OCI-LY7 (cell line): ENCODE measurements around the gene RTKN. TPM values are rescaled to one million over a fixed set of nuclear protein-coding genes. Genes with fewer than 3 reads are reported as not detected.
A peak's percentile ranks its signal among the peaks of the same experiment; 100 is the strongest.

Experiments used
- BruUV-seq: library from RNA; stranded (reverse); fragments of 400-500 nt; replicated peaks from 2 replicates; lab custom pipeline; 2021; lab: Mats Ljungman, UMichigan
- CTCF ChIA-PET: fragments of 300-600 bp; sonication (Branson Sonifier 250); formaldehyde crosslinking; loops from one replicate; lab custom pipeline; 2022; ENCODE audit warnings: antibody characterized with exemption; ENCODE audit not compliant: unreplicated experiment; lab: Charles Lee
- POLR2A ChIA-PET: fragments of 300-600 bp; sonication (Branson Sonifier 250); formaldehyde crosslinking; loops from one replicate; lab custom pipeline; 2022; ENCODE audit warnings: antibody characterized with exemption; lab: Charles Lee
- DNase-seq: peaks from one replicate; pipeline ENCODE4 v3.0.0-alpha.2; 2015; ENCODE audit warnings: low spot score
- H2AFZ ChIP-seq: fragments of 200-600 bp; sonication (generic), shearing (Covaris generic); 2 replicates; pipeline ENCODE4 v1.6.1; 2014; ENCODE audit warnings: mild to moderate bottlenecking, antibody characterized with exemption, low read length, moderate library complexity
- H3K27ac ChIP-seq: fragments of 200-600 bp; sonication (generic); 2 replicates; pipeline ENCODE4 v1.5.1; 2014; ENCODE audit warnings: mixed run types, low read depth, mild to moderate bottlenecking, moderate library complexity, low read length, inconsistent platforms; ENCODE audit not compliant: poor library complexity, severe bottlenecking
- H3K36me3 ChIP-seq: fragments of 200-600 bp; sonication (generic); 2 replicates; pipeline ENCODE4 v1.6.1; 2014; ENCODE audit warnings: mild to moderate bottlenecking, antibody characterized with exemption, low read length, moderate library complexity, mixed read lengths; ENCODE audit not compliant: insufficient read depth
- H3K4me1 ChIP-seq: fragments of 200-600 bp; sonication (generic); 2 replicates; pipeline ENCODE4 v1.5.1; 2014; ENCODE audit warnings: mild to moderate bottlenecking, low read length; ENCODE audit not compliant: insufficient read depth, poor library complexity, severe bottlenecking
- H3K4me2 ChIP-seq: fragments of 200-600 bp; sonication (generic); 2 replicates; pipeline ENCODE4 v1.6.1; 2014; ENCODE audit warnings: mild to moderate bottlenecking, low read length
- H3K4me3 ChIP-seq: fragments of 200-600 bp; sonication (generic); 2 replicates; pipeline ENCODE4 v1.5.1; 2014; ENCODE audit warnings: mild to moderate bottlenecking, low read depth, low read length; ENCODE audit not compliant: poor library complexity, severe bottlenecking
- H3K79me2 ChIP-seq: fragments of 200-600 bp; sonication (generic); 2 replicates; pipeline ENCODE4 v1.6.1; 2016; ENCODE audit warnings: low read depth, mild to moderate bottlenecking, low read length, moderate library complexity, mixed read lengths; ENCODE audit not compliant: insufficient read depth
- H3K9me2 ChIP-seq: fragments of 200-600 bp; sonication (generic); 2 replicates; pipeline ENCODE4 v1.6.1; 2016; ENCODE audit warnings: mild to moderate bottlenecking, low read length, mixed read lengths; ENCODE audit not compliant: insufficient read depth
- H3K9me3 ChIP-seq: fragments of 200-600 bp; sonication (generic); 2 replicates; pipeline ENCODE4 v1.6.1; 2014; ENCODE audit warnings: mild to moderate bottlenecking, mixed run types, low read length, mixed read lengths
- H4K20me1 ChIP-seq: fragments of 200-600 bp; sonication (generic); 2 replicates; pipeline ENCODE4 v1.6.1; 2014; ENCODE audit warnings: mild to moderate bottlenecking, antibody characterized with exemption, low read length, moderate library complexity, mixed read lengths; ENCODE audit not compliant: insufficient read depth
- CTCF ChIP-seq: fragments of 200-600 bp; sonication (generic); conservative IDR thresholded peaks from 2 replicates; pipeline ENCODE4 v1.5.1; 2014; ENCODE audit warnings: mild to moderate bottlenecking, antibody characterized with exemption, low read length, moderate library complexity, mixed read lengths
- EZH2phosphoT487 ChIP-seq: fragments of 200-600 bp; sonication (generic); IDR thresholded peaks from 2 replicates; pipeline ENCODE4 v1.6.1; 2018; ENCODE audit warnings: low read depth, borderline replicate concordance, mild to moderate bottlenecking, mixed run types, antibody characterized with exemption, low read length, moderate library complexity, mixed read lengths
- intact Hi-C: fragments of 100-400 bp; cut with micrococcal nuclease; formaldehyde crosslinking; loops from one replicate; pipeline ENCODE4 v1.10.0; 2022; ENCODE audit not compliant: unreplicated experiment
- total RNA-seq, 2 experiments: library from RNA; depleted of rRNA in 1 of 2; stranded (reverse); fragments of >200 nt in 1 of 2; shearing (Covaris generic) in 1 of 2; gene quantifications; 2 replicates each; pipeline ENCODE4 v1.2.3, GENCODE V29; 2014 to 2022

The RTKN gene
- total RNA-seq, 2 experiments from 2014 or later, result 2.3 to 7.7 TPM

DNA sequence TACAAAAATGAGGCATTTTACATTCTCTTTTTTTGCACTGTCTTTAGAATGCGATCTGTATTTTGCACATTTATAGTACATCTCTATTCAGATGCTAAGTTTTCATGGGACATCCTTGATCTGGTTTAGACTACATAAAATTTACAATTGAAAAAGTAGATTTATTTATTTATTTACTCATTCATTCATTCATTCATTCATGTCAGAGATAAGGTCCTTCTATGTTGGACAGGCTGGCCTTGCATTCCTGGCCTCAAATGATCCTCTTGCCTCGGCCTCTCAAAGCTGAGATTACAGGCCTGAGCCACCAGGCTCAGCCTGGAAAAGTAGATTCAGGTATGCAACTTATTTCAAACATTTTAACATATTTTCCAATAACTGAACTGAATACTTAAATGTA lies 45.6 kb downstream of the RTKN start:
- no peaks in the 10 kb centered on the region for H3K36me3 ChIP-seq
- H3K4me1 ChIP-seq, result peaks cover 4% of the 10 kb centered on the region
- no peaks in the 10 kb centered on the region for H4K20me1 ChIP-seq
- no TSS peak for BruUV-seq
- H3K79me2 ChIP-seq, result peaks cover 3% of the 10 kb centered on the region; the same call in 1 of the 2 replicates
- intact Hi-C loops, result no loop called here
- CTCF ChIA-PET, result no interaction called here
- no peak for DNase-seq
- no peak overlapping the region for H3K4me3 ChIP-seq
- TF ChIP-seq CTCF (no peak), EZH2phosphoT487 (no peak)
- POLR2A ChIA-PET, result no interaction called here
- no peaks in the 10 kb centered on the region for H3K9me2 ChIP-seq
- H3K27ac ChIP-seq, result no peak overlapping the region
- no peaks in the 10 kb centered on the region for H3K9me3 ChIP-seq
- H2AFZ ChIP-seq, result no peak overlapping the region
- H3K4me2 ChIP-seq, result no peak overlapping the region

DNA sequence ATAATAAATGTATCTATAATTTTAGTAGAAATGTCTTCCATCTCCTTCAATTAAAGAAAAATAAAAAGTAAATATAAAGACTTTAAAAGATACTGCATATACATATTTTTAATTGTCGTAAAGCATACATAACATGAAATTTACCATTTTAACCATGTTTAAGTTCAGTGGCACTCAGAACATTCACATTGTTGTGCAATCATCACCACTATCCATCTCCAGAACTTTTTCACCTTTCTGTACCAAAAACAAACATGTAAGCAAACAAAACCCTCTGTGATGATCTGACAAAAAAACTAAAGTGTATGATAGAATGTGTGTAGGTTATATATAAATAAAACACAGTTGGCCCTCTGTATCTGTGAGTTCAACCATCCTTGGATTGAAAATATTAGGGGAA lies 48.2 kb downstream of the RTKN start:
- intact Hi-C loops, result loop anchor here (2.0 to 5.0 kb wide), 3 partner anchors 126 to 246 kb away; partner anchors contain the start of gene BOLA3
- H2AFZ ChIP-seq, result no peak overlapping the region
- no peak overlapping the region for H3K27ac ChIP-seq
- H3K4me3 ChIP-seq, result no peak overlapping the region
- H3K4me2 ChIP-seq, result no peak overlapping the region
- no peaks in the 10 kb centered on the region; the same call in 1 of the 2 replicates for H3K36me3 ChIP-seq
- H3K79me2 ChIP-seq, result peaks cover 24% of the 10 kb centered on the region
- TF ChIP-seq CTCF, result no peak
- TF ChIP-seq EZH2phosphoT487, result no peak
- peaks cover 11% of the 10 kb centered on the region; the same call in 1 of the 2 replicates for H4K20me1 ChIP-seq
- H3K9me3 ChIP-seq, result no peaks in the 10 kb centered on the region
- BruUV-seq, result no TSS peak
- DNase-seq, result no peak
- H3K4me1 ChIP-seq, result peaks cover 8% of the 10 kb centered on the region
- ChIA-PET CTCF (no interaction called here), POLR2A (no interaction called here)
- no peaks in the 10 kb centered on the region for H3K9me2 ChIP-seq

- DNase-seq, result no peak
- peaks cover 8% of the 10 kb centered on the region for H3K4me1 ChIP-seq
- H3K4me2 ChIP-seq, result peak overlapping the region; percentile 98
- intact Hi-C loops, result loop anchor here (2.0 to 5.0 kb wide), 3 partner anchors 125 to 245 kb away; partner anchors contain the start of gene BOLA3
- H3K4me3 ChIP-seq, result peak overlapping the region; percentile 89
- BruUV-seq, result no TSS peak
- POLR2A ChIA-PET, result interaction anchor here (0.6 to 1.0 kb wide), 3 partner anchors 8 to 91 kb away, joined by 3 to 4 read pairs (median 3); partner anchors contain the start of gene C2orf81
- H3K79me2 ChIP-seq, result peaks cover 24% of the 10 kb centered on the region
- CTCF ChIA-PET, result interaction anchor here (1.0 to 1.9 kb wide), 2 partner anchors 138 to 570 kb away, joined by 3 to 4 read pairs; no protein-coding TSS in a partner anchor
- no peaks in the 10 kb centered on the region for H3K9me3 ChIP-seq
- no peaks in the 10 kb centered on the region; the same call in 1 of the 2 replicates for H3K36me3 ChIP-seq
- H4K20me1 ChIP-seq, result peaks cover 11% of the 10 kb centered on the region; the same call in 1 of the 2 replicates
- H3K27ac ChIP-seq, result no peak overlapping the region
- no peaks in the 10 kb centered on the region for H3K9me2 ChIP-seq
- peak overlapping the region; percentile 88 for H2AFZ ChIP-seq
- TF ChIP-seq EZH2phosphoT487 (no peak), CTCF (no peak)
Observed at GRCh38 chr2:74392449-74392743, 49.3 kb downstream of the RTKN start.
